ENCODE measurements around the gene AGO4. TPM values are rescaled to one million over a fixed set of nuclear protein-coding genes. Genes with fewer than 3 reads are reported as not detected.

Gene AGO4
- total and polyA plus RNA-seq, 4 donors: 1.7 to 14.9 (median 7.3) TPM

- 56% methylated on average over 16 of the region's 16 CpGs for WGBS
- no peak for DNase-seq (ENCODE audit: low spot score)
- peaks cover 0 to 9% (median 2%) of the 10 kb centered on the region in 4 donors for H3K4me1 ChIP-seq (ENCODE audit: control insufficient read depth in 4 of 4, insufficient read depth in 4 of 4, low read length in 3 of 4)
- H3K9ac ChIP-seq (ENCODE audit: low read depth in 1 of 2, low read length in 2 of 2): no peak overlapping the region
- no peaks in the 10 kb centered on the region for H3K9me3 ChIP-seq (ENCODE audit: control insufficient read depth in 4 of 4, low read length in 3 of 4)
- no peaks in the 10 kb centered on the region for H3K36me3 ChIP-seq (ENCODE audit: control insufficient read depth in 4 of 4, insufficient read depth in 3 of 4, low read depth in 1 of 4, low read length in 3 of 4)
- no peak overlapping the region for H3K27ac ChIP-seq (ENCODE audit: low read depth in 1 of 2, low read length in 2 of 2)
- TF ChIP-seq ATF3 (IDR thresholded peaks at IDR 0.05) (no peak), FOXA1 (IDR thresholded peaks at IDR 0.05) (no peak), RAD21 (IDR thresholded peaks at IDR 0.05) (no peak), GABPA (IDR thresholded peaks at IDR 0.05 in 1 of 2, conservative IDR thresholded peaks at IDR 0.05 in 1 of 2) (no peak), YY1 (IDR thresholded peaks at IDR 0.05) (no peak), EGR1 (IDR thresholded peaks at IDR 0.05; ENCODE audit: low read depth in 2 of 2) (no peak), HNF4A (conservative IDR thresholded peaks at IDR 0.05) (no peak), CTCF (IDR thresholded peaks at IDR 0.05; ENCODE audit: low read depth, low read length, missing input control) (no peak), RXRA (IDR thresholded peaks at IDR 0.05) (no peak), MAX (IDR thresholded peaks at IDR 0.05) (no peak), FOXA2 (IDR thresholded peaks at IDR 0.05) (no peak), SP1 (IDR thresholded peaks at IDR 0.05) (no peak), NR2F2 (IDR thresholded peaks at IDR 0.05) (no peak), REST (IDR thresholded peaks at IDR 0.05) (no peak), HNF4G (IDR thresholded peaks at IDR 0.05) (no peak), TAF1 (conservative IDR thresholded peaks at IDR 0.05) (no peak), ZBTB33 (IDR thresholded peaks at IDR 0.05) (no peak), JUND (IDR thresholded peaks at IDR 0.05) (no peak)
- H3K27me3 ChIP-seq (ENCODE audit: control insufficient read depth in 4 of 4, insufficient read depth in 4 of 4, low read length in 3 of 4): no peaks in the 10 kb centered on the region
- H3K4me3 ChIP-seq (ENCODE audit: low read depth in 1 of 3, low read length in 3 of 3): peak overlapping the region in 1 of 3 donors; percentile 84
Measured at GRCh38 chr1:35882586-35882944, 74.7 kb downstream of the AGO4 start.
